Hypothalamus (tissue), 51 donors: ENCODE measurements around the gene LYZ.

ENCODE experiments used
- DNase-seq, 51 donors: peaks; one replicate each; lab custom pipeline; 2025; lab: John Stamatoyannopoulos, UW

The LYZ gene

GRCh38 chr12:69338120-69338859 is 9.9 kb upstream of the LYZ start:
- DNase-seq = no peak

DNA sequence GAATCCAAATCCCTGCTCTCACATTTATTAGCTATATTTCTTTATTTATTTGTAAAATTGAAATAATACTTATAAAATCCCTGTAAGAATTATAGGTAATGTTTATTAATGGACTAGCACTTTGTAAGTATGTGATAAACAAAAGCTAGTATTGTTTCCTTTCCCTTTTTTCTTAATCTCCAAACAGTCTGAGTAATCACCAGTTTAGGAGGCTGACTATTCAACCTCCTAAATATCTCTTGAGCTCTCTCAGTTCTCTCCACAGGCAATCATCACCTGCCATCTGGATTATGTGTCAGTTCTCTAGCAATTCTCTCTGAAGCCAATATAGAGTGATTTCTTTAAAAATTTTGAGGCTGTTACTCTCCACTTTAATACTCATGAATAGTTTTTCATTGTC is 9.2 kb upstream of the LYZ start:
- no peak for DNase-seq

DNA sequence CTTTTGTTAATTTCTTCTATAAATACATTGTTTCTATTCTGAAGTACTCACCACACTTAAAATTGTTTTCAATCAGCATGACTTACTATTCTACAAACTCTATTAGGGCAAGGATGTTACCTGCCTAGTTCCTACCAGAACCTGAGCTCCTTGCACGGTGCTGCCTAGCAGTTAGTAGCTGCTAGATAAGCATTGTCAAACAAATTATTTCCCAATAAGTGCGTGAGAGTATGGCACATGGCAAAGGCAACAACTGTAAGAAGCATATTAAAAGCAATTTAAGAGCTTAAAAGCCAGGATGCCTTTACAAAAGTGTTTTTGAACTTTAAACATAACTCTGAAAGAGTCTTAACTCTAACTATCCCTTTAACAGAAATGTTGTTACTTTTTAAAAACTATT is 8.2 kb upstream of the LYZ start:
- no peak for DNase-seq

DNA sequence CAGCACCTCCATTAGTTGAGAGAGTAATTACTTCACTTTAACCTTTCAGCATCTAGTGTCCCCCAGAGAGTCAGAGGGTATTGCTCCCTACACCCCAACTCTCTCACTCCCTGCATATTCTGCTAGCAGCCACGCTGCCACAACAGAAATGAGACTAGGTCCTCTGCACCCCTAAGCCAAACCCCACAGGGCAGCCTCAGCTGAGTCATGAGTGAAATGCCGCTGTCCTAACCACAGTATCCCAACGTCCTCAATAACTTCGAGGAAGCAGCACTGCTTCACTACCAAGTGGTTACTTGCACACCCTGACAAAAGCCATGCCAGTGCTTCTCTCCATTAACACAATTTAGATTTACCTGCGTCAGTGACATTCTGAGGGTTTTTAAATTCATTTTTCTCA is 6.9 kb upstream of the LYZ start:
- no peak for DNase-seq

DNA sequence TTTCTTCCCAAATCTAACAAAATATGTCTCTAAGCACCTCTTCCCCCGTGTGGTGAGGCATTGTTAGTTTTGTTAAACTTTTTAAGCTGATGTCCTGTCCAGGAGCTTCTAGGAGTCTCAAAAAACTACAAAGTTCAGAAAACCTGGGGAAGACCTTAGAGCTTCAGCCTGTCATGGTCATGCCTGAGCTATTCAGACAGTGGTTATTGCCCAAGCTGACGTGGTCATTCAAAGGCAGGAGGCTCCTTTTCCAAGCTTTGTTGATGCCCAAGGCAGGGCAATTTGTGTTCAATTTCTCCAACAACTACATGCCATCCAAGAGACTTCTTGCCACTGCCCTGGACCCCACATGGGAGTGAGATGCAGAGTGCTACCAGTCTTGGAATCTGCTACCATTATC is 5.8 kb upstream of the LYZ start:
- DNase-seq = no peak

DNA sequence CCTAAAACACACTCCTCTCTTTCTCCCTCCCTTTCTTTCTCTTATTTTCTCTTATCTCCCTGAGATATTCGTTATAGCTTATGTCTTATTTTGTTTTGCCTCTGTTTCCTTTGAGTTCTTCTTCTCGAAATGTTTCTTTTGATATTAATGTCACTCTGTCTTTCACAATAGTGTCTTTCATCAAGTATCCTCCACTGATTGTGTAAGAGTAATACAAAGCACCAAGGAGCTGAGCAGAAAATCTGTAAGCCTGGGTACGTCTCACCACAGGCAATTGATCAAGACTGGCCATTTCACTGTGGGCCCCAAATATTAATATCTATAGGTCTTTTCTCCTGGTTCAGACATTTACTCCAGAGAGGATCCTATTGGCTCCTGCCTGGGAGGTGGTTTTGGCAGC is 4.8 kb upstream of the LYZ start:
- no peak for DNase-seq

- no peak for DNase-seq
Observed at GRCh38 chr12:69343885-69344612, 4.1 kb upstream of the LYZ start.

DNA sequence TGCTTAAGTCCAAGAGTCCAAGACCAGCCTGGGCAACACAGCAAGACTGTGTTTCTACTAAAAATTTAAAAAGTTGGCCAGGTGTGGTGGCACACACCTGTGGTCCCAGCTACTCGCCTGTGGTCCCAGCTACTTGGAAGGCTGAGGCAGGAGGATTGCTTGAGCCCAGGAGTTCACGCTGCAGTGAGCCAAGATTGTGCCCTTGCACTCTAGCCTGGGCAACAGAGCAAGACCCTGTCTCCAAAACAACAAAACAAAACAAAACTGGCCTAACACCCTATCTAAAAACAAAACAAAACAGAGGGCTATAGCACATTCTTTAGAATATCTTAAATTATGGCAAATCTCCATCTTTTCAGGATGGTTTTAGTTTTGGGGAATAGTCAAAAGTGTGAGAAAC is 3.1 kb upstream of the LYZ start:
- no peak for DNase-seq

DNA sequence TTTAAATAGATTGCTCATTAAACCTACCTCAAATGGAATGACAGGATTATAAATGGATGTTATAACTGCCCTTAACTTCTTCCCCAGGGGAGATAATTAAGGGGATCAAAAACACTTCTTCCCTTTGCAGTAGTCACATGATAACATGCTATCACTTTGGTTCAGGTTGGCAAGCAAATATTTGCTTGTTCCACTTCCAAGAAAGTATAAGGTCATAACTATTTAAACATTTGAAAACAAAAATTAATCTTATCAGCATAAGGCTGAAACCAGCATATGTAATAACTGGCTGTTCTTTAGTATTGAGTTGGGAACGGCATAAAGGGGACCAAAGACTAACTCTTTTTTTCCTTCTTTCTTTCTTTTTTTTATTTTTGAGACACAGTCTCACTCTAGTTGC is 2.4 kb upstream of the LYZ start:
- DNase-seq = no peak

DNA sequence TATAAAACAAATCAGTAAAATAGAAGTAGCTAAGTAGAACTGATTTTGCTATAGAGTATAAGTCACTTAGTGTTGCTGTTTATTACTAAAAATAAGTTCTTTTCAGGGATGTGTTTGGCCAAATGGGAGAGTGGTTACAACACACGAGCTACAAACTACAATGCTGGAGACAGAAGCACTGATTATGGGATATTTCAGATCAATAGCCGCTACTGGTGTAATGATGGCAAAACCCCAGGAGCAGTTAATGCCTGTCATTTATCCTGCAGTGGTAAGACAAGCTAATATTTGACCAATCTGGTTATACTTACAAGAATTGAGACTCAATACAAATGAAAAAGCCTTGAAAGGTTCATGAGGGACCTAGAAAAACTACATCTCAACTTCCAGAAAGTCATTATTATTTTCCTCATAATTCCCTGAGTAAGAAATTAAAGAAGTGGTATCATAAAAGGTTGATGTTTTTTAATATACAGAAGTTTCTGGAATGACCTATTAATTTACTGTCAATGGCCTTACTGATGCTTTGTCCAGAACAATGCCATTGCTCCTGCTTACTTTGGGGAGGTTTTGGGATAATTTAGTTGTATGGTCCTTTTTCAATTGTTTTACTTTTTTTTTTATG is 1.9 kb downstream of the LYZ start:
- no peak for DNase-seq

DNA sequence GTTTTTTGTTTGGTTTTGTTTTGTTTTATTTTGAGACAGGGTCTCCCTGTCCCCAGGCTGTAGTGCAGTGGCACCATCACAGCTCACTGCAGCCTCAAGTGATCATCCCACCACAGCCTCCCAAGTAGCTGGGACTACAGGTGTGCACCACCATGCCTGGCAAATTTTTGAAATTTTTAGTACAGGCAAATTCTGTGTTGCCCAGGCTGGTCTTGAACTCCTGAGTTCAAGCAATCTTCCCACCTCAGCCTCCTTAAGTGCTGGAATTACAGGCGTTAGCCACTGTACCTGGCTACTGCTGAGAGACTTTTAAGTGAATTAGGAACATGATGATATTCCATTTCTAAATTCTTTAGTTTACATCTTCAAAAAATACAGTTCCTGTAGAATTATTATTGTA is 2.6 kb downstream of the LYZ start:
- no peak for DNase-seq

DNA sequence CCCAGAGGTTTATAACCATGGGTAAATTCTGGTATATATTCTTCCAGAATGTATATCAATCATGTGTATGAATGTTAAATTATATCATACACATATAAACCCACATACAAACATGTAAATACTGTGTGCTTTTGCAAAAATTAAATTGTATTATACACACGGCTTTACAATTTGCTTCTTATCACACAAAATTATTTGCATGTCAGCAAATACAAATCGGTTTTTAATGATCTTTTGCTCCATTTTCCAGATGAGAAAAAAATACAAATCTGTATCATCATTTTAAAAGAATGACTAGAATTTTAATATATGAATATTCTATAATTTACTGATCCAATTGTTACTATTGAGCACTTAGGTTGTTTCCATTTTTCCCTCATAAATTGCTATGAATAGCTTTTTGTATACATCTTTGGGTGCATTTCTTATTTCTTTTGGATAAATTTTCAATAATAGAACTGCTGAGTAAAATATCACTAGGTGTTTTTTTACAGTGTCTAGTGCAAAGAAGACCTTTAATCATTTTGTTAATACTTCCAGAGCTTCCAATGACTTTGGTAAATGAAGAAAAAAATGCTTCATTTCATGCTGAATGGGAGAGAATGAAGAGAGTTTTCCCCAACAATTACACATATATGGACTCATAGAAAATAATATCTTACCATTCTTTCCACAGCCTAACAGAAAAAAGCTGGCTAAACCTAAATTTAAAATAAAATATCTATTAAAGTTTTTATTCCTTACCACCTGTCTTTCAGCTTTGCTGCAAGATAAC is 3.5 kb downstream of the LYZ start:
- no peak for DNase-seq

DNA sequence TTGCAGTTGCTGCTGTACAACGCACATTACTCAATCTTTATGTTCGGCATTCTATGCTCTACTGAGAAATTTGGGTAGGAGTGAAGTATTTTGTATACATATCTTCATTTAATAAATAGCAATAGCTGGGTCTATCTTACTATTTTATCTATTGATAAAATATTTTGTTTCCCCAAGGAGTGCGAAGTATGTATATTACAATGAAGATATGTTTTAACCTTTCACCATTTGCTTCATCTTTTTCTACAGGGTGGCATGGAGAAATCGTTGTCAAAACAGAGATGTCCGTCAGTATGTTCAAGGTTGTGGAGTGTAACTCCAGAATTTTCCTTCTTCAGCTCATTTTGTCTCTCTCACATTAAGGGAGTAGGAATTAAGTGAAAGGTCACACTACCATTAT is 4.7 kb downstream of the LYZ start:
- DNase-seq = no peak

DNA sequence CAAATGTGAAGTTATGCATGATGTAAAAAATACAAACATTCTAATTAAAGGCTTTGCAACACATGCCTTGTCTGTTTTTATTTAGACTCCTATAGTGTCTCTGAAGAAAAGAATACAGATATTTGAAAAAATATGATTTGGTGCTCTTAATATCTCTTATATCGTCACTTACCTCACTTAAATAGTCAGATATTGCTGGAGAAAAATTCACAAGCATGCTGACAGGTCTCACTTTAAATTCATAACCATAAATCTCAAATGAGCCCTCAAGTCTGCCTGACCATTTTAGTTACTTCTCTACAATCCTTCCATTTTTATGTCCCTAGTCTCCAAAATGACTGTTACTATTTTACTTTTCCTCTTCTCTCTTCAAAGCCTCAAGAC is 6.0 kb downstream of the LYZ start:
- no peak for DNase-seq

DNA sequence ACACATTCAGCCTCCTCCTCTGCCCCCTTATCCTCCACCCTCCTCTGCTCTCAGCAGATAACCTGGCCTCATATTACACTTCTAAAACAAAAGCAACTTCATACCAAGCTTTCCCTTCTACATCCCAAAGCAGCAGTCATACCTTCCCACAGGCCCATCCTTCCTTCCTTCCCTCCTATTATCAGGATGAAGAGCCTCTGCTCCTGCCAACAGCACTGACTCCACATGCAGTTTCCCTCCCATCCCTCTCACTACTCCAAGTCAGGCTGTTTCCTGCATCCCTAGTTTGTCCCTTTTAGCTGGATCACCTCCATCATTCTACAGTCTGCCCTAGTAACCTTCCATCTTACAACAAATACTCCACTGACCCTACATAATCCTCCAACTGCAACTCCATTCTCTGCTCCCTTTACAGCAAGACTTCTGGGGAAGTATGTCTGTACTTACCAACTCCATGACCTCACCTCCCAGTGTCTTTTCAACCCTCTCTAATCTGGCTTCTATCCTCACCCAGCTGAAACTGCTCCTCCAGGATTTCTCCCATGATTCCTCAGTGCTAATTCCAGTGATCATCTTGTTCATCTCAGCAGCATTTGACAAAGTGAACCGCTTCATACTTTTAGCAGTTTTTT is 6.5 kb downstream of the LYZ start:
- DNase-seq = no peak

DNA sequence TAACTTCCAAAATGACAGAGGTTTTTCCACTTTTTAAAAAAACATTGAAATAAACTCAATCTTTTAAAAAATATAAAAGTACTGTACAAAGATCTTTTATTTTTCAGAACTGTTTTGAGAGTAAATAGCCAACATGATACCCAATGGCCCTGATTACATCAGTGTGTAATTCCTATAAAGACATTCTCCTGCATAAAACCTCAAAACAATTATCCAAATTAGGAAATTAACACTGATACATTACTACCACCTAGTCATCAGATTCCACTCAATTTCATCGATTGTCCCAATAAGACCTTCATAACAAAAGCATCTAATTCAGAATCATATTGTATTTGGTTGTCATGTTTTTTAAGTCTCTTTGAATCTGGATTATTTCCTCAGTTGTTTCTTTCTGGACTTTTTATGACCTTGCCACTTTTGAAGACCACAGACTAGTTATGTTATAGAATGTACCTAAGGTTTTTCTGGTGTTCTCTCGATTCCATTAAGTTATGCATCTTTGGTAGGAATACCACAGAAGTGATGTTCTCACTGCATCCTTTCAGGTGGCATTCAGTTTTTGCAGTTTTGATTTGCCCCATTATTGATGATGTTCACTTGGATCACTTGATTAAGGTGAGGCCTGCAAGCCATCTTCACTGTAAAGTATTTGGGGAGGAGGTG is 7.3 kb downstream of the LYZ start:
- no peak for DNase-seq

- peak; percentile 35 to 92 (median 73) for DNase-seq
Observed at GRCh38 chr12:69359531-69360347, 11.6 kb downstream of the LYZ start, which contains the start of gene YEATS4. TSS of gene YEATS4 (plus strand) at chr12:69359743. CDS start at chr12:69359973, 230 bp downstream.

DNA sequence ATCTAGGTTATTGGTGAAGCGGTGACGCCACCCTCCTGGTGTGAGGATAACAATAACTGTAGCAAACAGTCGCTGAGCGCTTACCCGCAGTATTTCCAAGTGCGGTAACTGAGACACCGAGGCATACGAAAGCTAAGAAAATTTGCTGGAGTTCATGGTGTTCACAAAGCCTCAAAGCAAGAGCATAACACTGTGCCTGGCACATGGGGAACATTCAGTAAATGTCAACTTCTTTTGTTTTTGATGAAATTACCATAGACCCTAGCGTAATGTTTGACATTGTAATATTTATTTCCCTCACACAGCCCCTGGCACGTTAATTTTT is 12.1 kb downstream of the LYZ start:
- no peak for DNase-seq

DNA sequence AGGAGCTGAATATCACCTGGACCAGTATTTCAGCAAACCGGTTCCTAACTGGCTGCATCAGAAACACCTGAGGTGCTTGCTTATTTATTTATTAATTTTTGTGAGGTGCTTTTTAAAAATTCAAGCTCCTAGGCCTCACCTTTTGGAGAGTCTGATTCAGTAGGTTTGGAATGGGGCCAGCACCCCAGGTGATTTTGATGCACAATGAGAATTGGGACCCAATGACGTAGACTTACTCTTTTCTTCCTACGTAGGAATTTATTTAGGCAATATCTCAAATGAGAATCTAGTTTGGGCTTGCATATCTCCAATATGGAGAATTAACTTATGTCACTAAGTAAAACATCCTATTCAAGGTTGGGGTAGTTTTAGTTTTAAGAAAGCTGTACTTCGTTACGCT is 18.6 kb downstream of the LYZ start:
- DNase-seq = no peak
